GM15510 (cell line): ENCODE measurements around the gene ZNF860.

Source experiments
- POLR2A ChIP-seq: IDR thresholded peaks from 3 replicates; pipeline ENCODE4 v1.6.1; 2011; ENCODE audit warnings: borderline replicate concordance; ENCODE audit not compliant: insufficient read length; ENCODE audit errors: extremely low read depth

ZNF860 gene

GRCh38 chr3:31981206-31982181 lies at the start of gene ZNF860, which contains the start of gene OSBPL10:
Gene ZNF860, plus strand, starts transcription at chr3:31981750. Its CDS starts 7,330 bp downstream, at chr3:31989080.
Gene OSBPL10, minus strand, starts transcription at chr3:31981262. Its CDS starts 83 bp downstream, at chr3:31981179.
- TF ChIP-seq POLR2A: no peak

- TF ChIP-seq POLR2A: no peak
These were observed 48.6 kb upstream of the ZNF860 start for GRCh38 chr3:31932990-31933389.

GRCh38 chr3:31934018-31934417 lies 47.5 kb upstream of the ZNF860 start:
- TF ChIP-seq POLR2A: no peak

- TF ChIP-seq POLR2A: no peak
These were observed 46.7 kb upstream of the ZNF860 start for GRCh38 chr3:31934866-31935265.

GRCh38 chr3:31936420-31937060 lies 45.0 kb upstream of the ZNF860 start:
- TF ChIP-seq POLR2A: no peak

- TF ChIP-seq POLR2A: no peak
These were observed 44.3 kb upstream of the ZNF860 start for GRCh38 chr3:31937225-31937624.

- no peak for TF ChIP-seq POLR2A
These were observed 39.1 kb upstream of the ZNF860 start for GRCh38 chr3:31942446-31942845.

GRCh38 chr3:31943041-31943440 lies 38.5 kb upstream of the ZNF860 start:
- TF ChIP-seq POLR2A: no peak

GRCh38 chr3:31945738-31946052 lies 35.9 kb upstream of the ZNF860 start:
- no peak for TF ChIP-seq POLR2A

GRCh38 chr3:31946484-31947081 lies 35.0 kb upstream of the ZNF860 start:
- TF ChIP-seq POLR2A: no peak

- no peak for TF ChIP-seq POLR2A
These were observed 34.4 kb upstream of the ZNF860 start for GRCh38 chr3:31947162-31947561.

GRCh38 chr3:31947671-31948091 lies 33.9 kb upstream of the ZNF860 start:
- no peak for TF ChIP-seq POLR2A

GRCh38 chr3:31948280-31948679 lies 33.3 kb upstream of the ZNF860 start:
- no peak for TF ChIP-seq POLR2A

GRCh38 chr3:31952205-31952604 lies 29.3 kb upstream of the ZNF860 start:
- no peak for TF ChIP-seq POLR2A

GRCh38 chr3:31953091-31953490 lies 28.5 kb upstream of the ZNF860 start:
- no peak for TF ChIP-seq POLR2A

- TF ChIP-seq POLR2A: no peak
These were observed 27.9 kb upstream of the ZNF860 start for GRCh38 chr3:31953636-31954035.

GRCh38 chr3:31955581-31955980 lies 26.0 kb upstream of the ZNF860 start:
- no peak for TF ChIP-seq POLR2A
